GM12801 (cell line): ENCODE measurements around the gene DNTT.

Experiments used
- CTCF ChIP-seq: IDR thresholded peaks from one replicate; pipeline ENCODE4 v1.5.1; 2011; ENCODE audit warnings: control low read depth; ENCODE audit not compliant: insufficient read length; ENCODE audit errors: extremely low read depth

The DNTT gene

GRCh38 chr10:96374004-96374403 lies 69.8 kb downstream of the DNTT start:
- no peak for TF ChIP-seq CTCF

- no peak for TF ChIP-seq CTCF
Measured at GRCh38 chr10:96374639-96374984, 70.4 kb downstream of the DNTT start.

DNA sequence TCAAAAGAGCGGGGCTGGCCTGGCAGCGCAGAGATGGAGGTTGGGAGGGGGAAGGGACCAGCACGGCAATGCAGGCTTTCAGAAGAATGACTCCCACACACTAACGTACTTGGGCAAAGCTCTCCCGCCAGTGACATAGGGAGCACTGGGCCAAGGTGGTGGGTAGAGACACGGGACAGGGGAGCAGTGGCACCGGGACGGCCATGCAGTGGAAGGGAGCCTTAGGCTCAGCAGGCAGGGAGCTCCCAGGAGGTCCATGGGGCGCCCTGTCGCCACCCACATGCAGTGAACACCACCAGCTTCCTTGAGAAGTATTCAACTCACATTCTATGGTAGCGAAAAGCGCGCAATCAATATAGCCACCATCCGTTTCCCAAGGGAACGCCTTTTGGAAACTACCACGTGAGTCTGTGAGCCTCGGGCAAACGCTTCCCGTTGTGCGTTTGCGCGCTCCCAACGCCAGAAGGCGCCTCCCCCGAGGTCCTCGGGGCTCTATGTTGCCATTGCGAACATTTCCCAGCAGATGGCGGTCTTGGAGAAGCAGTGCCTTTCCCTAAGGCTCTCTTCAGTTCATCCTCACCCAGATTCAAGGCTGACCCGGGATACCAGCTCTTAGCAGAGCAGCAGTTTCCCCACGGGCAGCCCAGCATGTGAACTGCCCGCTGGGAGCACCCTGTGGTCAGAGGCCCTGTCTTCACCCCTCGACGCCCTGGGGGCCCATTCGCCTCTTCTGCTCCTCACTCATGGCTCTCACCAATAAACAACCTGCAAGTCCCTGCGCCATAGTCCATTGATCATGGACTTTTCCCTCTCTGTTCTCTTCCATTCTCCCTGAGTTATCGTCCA lies 71.0 kb downstream of the DNTT start:
- TF ChIP-seq CTCF: no peak

GRCh38 chr10:96376483-96376882 lies 72.2 kb downstream of the DNTT start:
- no peak for TF ChIP-seq CTCF

- TF ChIP-seq CTCF: no peak
Measured at GRCh38 chr10:96377816-96378294, 73.6 kb downstream of the DNTT start.

- TF ChIP-seq CTCF: no peak
Measured at GRCh38 chr10:96378741-96379140, 74.5 kb downstream of the DNTT start.

- no peak for TF ChIP-seq CTCF
Measured at GRCh38 chr10:96379758-96380157, 75.5 kb downstream of the DNTT start.
